WERI-Rb-1 (cell line): ENCODE measurements around the gene GCH1.
"Not testable (repeated sequence)": the region's sequence is repeated elsewhere in the genome, so short reads cannot be mapped to it uniquely, and the experiment has no call there.

ENCODE experiments used
- DNase-seq: peaks from one replicate; pipeline ENCODE4 v3.0.0-alpha.2; 2020
- H3K27ac ChIP-seq: fragments of 250-450 bp; sonication (Bioruptor Pico); 2 replicates; pipeline ENCODE4 v1.5.1; 2020; ENCODE audit warnings: mild to moderate bottlenecking, moderate library complexity
- H3K27me3 ChIP-seq: fragments of 250-450 bp; sonication (Bioruptor Pico); 2 replicates; pipeline ENCODE4 v1.5.1; 2021; ENCODE audit warnings: mild to moderate bottlenecking, low read depth, moderate library complexity; ENCODE audit not compliant: insufficient read depth, severe bottlenecking
- H3K36me3 ChIP-seq: fragments of 250-450 bp; sonication (Bioruptor Pico); 2 replicates; pipeline ENCODE4 v1.5.1; 2020; ENCODE audit warnings: mild to moderate bottlenecking, moderate library complexity
- H3K4me3 ChIP-seq: 2 replicates; pipeline ENCODE4 v1.5.1; 2011; ENCODE audit warnings: low read depth, mild to moderate bottlenecking, control low read depth, low read length
- H3K9me3 ChIP-seq: fragments of 250-450 bp; sonication (Bioruptor Pico); 2 replicates; pipeline ENCODE4 v1.5.1; 2021; ENCODE audit warnings: mild to moderate bottlenecking, moderate library complexity; ENCODE audit not compliant: severe bottlenecking
- CTCF ChIP-seq: IDR thresholded peaks from 2 replicates; pipeline ENCODE4 v1.5.1; 2011; ENCODE audit warnings: low read depth, mild to moderate bottlenecking, control low read depth, inconsistent platforms, low read length

Gene GCH1

GRCh38 chr14:54929556-54929955 is 26.9 kb upstream of the GCH1 start:
- Histone ChIP-seq H3K36me3 (no peaks in the 10 kb centered on the region), H3K27ac (no peak overlapping the region), H3K4me3 (no peak overlapping the region), H3K9me3 (no peaks in the 10 kb centered on the region), H3K27me3 (no peaks in the 10 kb centered on the region)
- no peak for DNase-seq
- TF ChIP-seq CTCF: no peak

DNA sequence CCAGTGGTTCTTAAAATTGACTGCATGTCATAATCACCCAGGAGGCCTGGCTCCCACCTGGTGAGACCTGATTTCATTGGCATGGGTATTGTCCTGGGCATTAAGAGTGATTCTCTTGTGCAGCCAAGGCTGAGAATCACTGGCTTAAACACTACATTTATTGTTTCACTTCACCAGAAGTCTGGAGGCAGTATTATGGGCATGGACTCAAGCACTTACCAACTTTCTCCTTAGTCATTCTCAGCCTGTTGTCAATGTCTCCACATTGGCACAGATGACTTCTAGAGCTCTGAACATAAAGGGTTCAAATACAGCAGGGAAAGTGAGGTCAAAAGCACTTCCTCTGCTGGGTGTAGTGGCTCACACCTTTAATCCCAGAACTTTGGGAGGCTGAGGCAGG is 25.6 kb upstream of the GCH1 start:
- no peak for TF ChIP-seq CTCF
- DNase-seq: no peak
- Histone ChIP-seq H3K36me3 (no peaks in the 10 kb centered on the region), H3K4me3 (no peak overlapping the region), H3K27ac (no peak overlapping the region), H3K27me3 (no peaks in the 10 kb centered on the region), H3K9me3 (no peaks in the 10 kb centered on the region)

- Histone ChIP-seq H3K4me3 (no peak overlapping the region), H3K9me3 (no peaks in the 10 kb centered on the region), H3K36me3 (no peaks in the 10 kb centered on the region), H3K27ac (no peak overlapping the region), H3K27me3 (no peaks in the 10 kb centered on the region)
- no peak for DNase-seq
- TF ChIP-seq CTCF: no peak
Observed at GRCh38 chr14:54927551-54927950, 24.9 kb upstream of the GCH1 start.

DNA sequence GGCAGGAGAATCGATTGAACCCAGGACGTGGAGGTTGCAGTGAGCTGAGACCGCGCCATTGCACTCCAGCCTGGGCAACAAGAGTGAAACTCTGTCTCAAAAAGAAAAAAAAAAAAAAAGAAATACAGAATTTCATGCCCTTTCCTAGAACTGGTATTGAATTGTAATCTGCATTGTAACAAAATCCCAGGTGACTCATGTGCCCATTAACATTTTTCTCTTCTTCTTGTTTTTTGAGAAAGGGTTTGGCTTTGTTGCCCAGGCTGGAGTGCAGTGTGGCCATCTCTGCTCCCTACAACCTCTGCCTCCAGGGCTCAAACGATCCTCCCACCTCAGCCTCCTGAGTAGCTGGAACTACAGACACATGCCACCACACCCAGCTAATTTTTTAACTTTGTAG is 23.9 kb upstream of the GCH1 start:
- H3K27ac ChIP-seq, H3K4me3 ChIP-seq, H3K9me3 ChIP-seq, H3K27me3 ChIP-seq, DNase-seq, H3K36me3 ChIP-seq: not testable (repeated sequence)

DNA sequence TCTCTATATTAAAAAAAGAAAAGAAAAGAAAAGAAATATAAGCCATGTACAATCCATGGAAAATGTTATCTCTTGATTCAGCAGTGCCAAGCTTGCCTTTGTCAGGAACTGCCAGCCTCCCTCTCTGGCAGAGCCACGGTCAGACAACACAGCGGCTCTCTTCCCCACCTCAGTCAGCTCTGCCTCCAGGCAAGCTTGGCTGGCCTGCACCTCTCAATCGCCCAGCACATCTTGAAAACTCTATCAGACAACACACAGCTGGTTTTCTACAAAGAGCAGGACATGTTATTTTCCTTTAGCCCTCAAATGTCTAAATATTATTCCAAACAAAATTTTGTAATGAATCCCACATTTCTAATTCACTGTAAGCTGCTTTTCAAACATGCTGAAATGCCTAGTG is 20.0 kb upstream of the GCH1 start:
- no peak for TF ChIP-seq CTCF
- no peak for DNase-seq
- H3K27me3 ChIP-seq: no peaks in the 10 kb centered on the region
- H3K9me3 ChIP-seq: no peaks in the 10 kb centered on the region
- no peak overlapping the region for H3K4me3 ChIP-seq
- no peak overlapping the region for H3K27ac ChIP-seq
- H3K36me3 ChIP-seq: no peaks in the 10 kb centered on the region

GRCh38 chr14:54920052-54920451 is 17.4 kb upstream of the GCH1 start:
- no peaks in the 10 kb centered on the region for H3K36me3 ChIP-seq
- no peaks in the 10 kb centered on the region for H3K9me3 ChIP-seq
- no peak overlapping the region for H3K27ac ChIP-seq
- DNase-seq: no peak
- no peak overlapping the region for H3K4me3 ChIP-seq
- no peak for TF ChIP-seq CTCF
- no peaks in the 10 kb centered on the region for H3K27me3 ChIP-seq
